Retinal pigment epithelial cell (primary cell): ENCODE measurements around the gene ABCC9.

Source experiments
- DNase-seq: peaks from one replicate; pipeline ENCODE4 v3.0.0-alpha.2; 2010; ENCODE audit warnings: low read depth
- H3K4me3 ChIP-seq: 2 replicates; pipeline ENCODE4 v1.5.1; 2011; ENCODE audit warnings: mild to moderate bottlenecking, low read length, control low read depth, moderate library complexity
- TF ChIP-seq, protein P1 (sequence below): conservative IDR thresholded peaks from 2 replicates; pipeline ENCODE4 v1.5.1; 2011; ENCODE audit warnings: low read depth, low read length, control low read depth, inconsistent platforms

Gene ABCC9

DNA sequence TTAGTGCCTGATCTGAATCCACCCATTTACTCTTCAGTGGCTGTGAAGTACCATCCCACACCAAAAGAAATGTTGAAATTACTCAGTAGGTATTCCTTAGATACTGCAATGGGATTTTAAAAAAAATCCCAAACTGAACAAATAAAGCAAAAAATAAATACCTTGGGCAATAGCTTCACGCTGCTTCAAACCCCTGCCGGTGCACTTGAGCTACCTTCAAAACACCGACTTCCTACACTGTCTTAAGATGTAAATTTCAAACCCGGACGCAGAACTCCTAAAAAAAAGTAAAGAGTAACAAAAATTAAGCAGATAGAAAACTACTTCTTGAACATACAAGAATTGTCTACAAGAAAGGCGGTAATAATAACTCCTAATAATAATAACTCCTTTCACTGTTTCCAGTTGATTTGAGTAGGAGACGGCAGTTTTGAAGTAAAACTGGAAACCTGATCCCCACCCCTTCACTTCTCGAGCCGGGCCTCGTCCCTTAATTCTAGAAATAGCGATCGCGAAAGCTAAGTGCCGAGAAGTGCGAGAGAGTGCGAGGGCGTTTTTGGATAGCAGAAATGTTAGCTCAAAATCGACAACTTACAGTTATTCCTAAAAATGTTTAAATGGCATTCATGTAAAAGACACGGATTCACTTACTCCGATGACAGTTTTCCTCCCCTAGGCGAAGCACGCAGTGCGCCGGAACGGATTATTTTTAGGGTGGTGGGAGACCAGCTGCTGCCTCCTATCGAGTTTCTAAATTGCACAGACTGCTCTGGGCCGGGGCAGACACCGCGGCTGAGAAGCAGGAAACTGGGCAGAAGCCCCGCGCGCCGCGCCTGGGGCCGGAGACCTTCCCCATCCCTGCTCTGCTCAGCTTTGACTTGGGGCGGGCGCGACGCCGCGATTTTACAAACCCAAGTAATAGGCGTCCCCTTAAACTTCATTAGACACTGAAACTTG lies at the start of gene ABCC9:
ABCC9 (minus strand) TSS at position 878 of the 957 bp plus-strand sequence. CDS start 4,752 bp downstream, outside the sequence.
- DNase-seq = peak; percentile 0
- H3K4me3 ChIP-seq = peak within 1 kb of the TSS; percentile 64
- TF ChIP-seq, protein P1, sequence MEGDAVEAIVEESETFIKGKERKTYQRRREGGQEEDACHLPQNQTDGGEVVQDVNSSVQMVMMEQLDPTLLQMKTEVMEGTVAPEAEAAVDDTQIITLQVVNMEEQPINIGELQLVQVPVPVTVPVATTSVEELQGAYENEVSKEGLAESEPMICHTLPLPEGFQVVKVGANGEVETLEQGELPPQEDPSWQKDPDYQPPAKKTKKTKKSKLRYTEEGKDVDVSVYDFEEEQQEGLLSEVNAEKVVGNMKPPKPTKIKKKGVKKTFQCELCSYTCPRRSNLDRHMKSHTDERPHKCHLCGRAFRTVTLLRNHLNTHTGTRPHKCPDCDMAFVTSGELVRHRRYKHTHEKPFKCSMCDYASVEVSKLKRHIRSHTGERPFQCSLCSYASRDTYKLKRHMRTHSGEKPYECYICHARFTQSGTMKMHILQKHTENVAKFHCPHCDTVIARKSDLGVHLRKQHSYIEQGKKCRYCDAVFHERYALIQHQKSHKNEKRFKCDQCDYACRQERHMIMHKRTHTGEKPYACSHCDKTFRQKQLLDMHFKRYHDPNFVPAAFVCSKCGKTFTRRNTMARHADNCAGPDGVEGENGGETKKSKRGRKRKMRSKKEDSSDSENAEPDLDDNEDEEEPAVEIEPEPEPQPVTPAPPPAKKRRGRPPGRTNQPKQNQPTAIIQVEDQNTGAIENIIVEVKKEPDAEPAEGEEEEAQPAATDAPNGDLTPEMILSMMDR = no peak

DNA sequence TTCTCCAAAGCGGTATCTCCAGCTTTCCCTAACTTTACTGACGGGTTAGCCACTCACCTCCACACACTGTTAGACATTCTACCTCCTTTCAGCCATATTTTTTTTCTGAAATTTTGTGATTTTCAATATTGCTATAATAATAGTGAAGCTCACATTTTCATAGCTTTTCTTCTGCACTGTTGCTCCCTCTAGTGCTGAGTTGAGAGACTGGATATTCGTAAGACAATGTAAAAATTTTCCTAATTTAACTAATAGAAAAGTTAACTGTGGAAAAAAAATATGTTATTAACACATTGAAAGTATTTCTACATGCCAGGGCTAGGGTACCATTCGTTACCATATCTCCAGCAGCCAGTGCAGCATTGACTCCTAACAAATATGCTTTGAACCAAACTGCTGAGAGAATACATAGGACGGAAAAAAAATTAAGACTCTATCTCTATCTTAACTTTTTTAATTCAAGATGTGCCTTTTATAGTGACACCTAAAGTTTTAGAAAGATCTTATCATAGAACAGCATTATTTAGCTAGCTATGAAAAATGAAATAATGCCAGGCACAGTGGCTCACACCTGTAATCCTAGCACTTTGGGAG lies 48.7 kb upstream of the ABCC9 start:
- TF ChIP-seq, protein P1 = peak; percentile 69
- H3K4me3 ChIP-seq = no peak overlapping the region
- peak; percentile 17 for DNase-seq

DNA sequence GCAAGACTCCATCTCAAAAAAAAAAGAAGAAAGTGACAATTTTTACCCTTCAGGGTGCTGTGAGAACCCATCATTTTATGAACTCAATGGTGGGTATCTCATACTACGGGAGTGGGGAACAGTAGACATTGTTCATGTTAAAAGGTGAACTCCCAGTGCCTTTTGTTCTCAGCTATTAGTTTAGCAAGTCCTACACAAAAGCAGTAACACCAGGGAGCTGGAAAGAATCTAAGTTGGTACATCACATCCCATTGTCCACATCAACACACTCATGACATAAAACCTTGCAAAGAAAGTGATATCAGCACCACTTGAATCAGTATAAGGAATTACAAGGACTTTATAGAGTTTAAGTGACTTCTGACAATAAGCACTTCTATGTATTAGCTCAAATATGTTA lies 47.4 kb upstream of the ABCC9 start:
- DNase-seq = no peak
- TF ChIP-seq, protein P1 = no peak
- H3K4me3 ChIP-seq = no peak overlapping the region

DNA sequence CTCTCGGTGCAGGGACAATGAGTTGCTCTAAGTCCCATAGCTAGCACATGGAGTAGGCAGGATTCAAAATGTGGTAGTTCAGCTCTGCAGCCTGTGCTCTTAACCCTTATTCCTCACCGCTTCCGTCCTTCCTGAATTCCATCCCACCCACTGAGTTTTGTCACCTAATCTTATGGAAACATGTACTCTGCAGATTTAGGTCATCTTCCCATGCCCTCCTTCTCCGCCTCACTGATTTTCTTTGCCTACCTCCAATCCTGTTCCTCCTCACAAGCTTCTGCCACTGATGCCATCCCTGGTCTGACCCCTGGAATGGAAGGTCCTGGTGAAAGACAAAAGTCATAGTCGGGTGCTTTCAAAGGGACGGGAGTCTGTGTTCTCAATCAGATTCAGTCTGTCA lies 46.5 kb upstream of the ABCC9 start:
- no peak overlapping the region for H3K4me3 ChIP-seq
- DNase-seq = no peak
- TF ChIP-seq, protein P1 = no peak

DNA sequence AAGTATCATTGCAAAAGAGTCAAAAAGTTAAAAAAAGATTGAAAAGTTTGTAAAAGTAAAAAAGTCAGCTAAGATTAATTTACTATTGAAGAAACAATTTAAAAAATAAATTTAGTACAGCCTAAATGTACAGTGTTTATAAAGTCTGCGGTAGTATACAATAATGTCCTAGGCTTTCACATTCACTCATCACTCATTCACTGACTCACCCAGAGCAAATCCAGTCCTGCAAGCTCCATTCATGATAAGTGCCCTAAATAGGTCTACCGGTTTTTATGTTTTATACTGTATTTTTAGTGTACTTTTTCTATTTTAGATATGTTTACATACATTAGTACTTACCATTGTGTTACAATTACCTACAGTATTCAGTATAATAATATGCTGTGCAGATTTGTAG lies 43.9 kb upstream of the ABCC9 start:
- no peak for DNase-seq
- no peak overlapping the region for H3K4me3 ChIP-seq
- TF ChIP-seq, protein P1 = no peak

DNA sequence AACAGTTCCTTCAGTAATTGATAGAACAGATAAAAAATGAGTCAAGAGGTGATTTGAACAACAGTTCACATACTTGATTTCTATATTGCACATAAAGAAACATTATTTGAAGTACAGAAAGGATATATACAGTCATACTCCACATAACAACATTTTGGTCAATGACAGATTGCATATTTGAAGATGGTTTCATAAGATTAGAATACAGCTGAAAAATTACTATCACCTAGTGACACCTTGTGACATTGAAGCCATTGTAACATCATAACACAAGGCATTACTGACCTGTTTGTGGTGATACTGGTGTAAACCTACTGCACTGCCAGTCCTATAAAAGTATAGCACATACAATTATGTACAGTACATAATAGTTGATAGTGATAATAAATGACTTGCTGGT lies 43.1 kb upstream of the ABCC9 start:
- TF ChIP-seq, protein P1 = no peak
- DNase-seq = no peak
- H3K4me3 ChIP-seq = no peak overlapping the region

DNA sequence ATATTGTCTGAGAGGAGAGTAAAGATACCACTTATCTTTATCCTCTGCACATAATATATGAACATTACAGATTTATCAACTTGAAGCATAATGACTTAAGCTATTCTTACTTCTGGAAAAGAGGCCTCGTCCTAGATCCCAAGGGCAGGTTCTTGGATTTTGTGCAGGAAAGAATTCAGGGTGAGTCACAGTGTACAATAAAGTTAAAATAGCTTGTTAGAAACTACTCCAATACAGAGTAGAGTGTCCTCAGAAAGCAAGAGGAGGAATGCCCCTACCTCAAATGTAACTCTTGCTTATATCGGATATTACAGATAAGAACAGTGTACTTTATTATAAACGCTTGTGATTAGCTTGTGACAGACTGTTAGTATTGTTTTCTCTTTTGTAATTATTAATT lies 41.9 kb upstream of the ABCC9 start:
- H3K4me3 ChIP-seq = no peak overlapping the region
- DNase-seq = no peak
- TF ChIP-seq, protein P1 = no peak
